Measurements from ENCODE around the gene RSPRY1. TPM values are rescaled to one million over a fixed set of nuclear protein-coding genes. Genes with fewer than 3 reads are reported as not detected.

Gene RSPRY1
- total and polyA plus RNA-seq, 2 of the 4 experiments (the other 2 are of a cell fraction) = 25.2 to 62.2 TPM

DNA sequence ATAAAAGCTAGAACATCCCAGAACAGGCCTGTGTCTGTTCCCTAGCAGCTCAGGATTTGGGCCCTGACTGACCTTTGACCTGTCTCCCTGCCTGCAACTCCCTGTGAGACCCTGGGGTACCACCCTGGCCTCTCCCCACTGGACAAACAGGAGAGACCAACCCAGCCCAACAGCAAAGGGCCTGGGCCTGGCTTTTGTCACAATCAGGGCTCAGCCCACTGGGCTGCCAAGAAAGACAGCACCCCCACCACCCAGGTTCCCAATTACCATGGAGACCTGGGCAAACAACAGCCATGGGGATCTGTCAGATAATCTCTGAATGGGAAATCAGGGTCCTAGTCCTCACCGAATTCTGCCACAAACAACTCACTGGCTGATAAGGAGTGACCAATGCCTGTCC lies 87.2 kb downstream of the RSPRY1 start:
- no TSS peak for BruUV-seq (replicated peaks)
- H3K4me1 ChIP-seq (ENCODE audit: control insufficient read depth, insufficient read depth, low read length) = no peaks in the 10 kb centered on the region
- in situ Hi-C loops (cut with MboI; ENCODE audit: low sequenced_read_pairs) (no loop called here), intact Hi-C loops (cut with micrococcal nuclease) (no loop called here), dilution Hi-C loops (cut with HindIII; ENCODE audit: low sequenced_read_pairs, unreplicated experiment) (no loop called here)
- no CpG with 5 or more reads among the region's 1 CpG for WGBS, 2 experiments (ENCODE audit: extremely low coverage in 2 of 2, insufficient read length in 1 of 2)
- ATAC-seq (ENCODE audit: low read depth) (no peak), DNase-seq (no peak)
- H3K4ac ChIP-seq (ENCODE audit: low read depth, low read length) = no peak overlapping the region
- H2BK120ac ChIP-seq (ENCODE audit: low read depth, low read length) = no peak overlapping the region
- H3K79me1 ChIP-seq (ENCODE audit: low read depth in 1 of 2, low read length in 2 of 2) = no peaks in the 10 kb centered on the region
- no peak overlapping the region for H4K5ac ChIP-seq (ENCODE audit: low read depth, low read length)
- H3K56ac ChIP-seq (ENCODE audit: extremely low read depth, insufficient read depth, low read length) = no peak overlapping the region
- H2BK5ac ChIP-seq (ENCODE audit: low read depth, low read length, poor library complexity, severe bottlenecking) = no peak overlapping the region
- no peak overlapping the region for H2BK20ac ChIP-seq (ENCODE audit: low read depth, low read length)
- H2AK5ac ChIP-seq (ENCODE audit: low read depth, low read length) = no peak overlapping the region; the same call in 1 of the 2 replicates
- no peak overlapping the region for H3K14ac ChIP-seq (replicated peaks; ENCODE audit: low read depth, low read length)
- ChIA-PET CTCF (no interaction called here), POLR2A (ENCODE audit: unreplicated experiment) (no interaction called here)
- H3K4me3 ChIP-seq (ENCODE audit: insufficient read depth, low read depth, low read length) = no peak overlapping the region
- no peaks in the 10 kb centered on the region; the same call in 1 of the 2 replicates for H4K20me1 ChIP-seq (ENCODE audit: insufficient read depth, low read length)
- no peak overlapping the region for H3K27ac ChIP-seq (ENCODE audit: insufficient read depth, low read length)
- no peak for TF ChIP-seq RAD21 (IDR thresholded peaks at IDR 0.05; ENCODE audit: low read length)
- TF ChIP-seq RCOR1 (IDR thresholded peaks at IDR 0.05; ENCODE audit: insufficient replicate concordance, low read length) = no peak
- no peak for TF ChIP-seq BHLHE40 (IDR thresholded peaks at IDR 0.05; ENCODE audit: low read depth, low read length)
- no peak for TF ChIP-seq NFE2L2 (IDR thresholded peaks at IDR 0.05; ENCODE audit: low read depth, low read length)
- TF ChIP-seq, protein P1, sequence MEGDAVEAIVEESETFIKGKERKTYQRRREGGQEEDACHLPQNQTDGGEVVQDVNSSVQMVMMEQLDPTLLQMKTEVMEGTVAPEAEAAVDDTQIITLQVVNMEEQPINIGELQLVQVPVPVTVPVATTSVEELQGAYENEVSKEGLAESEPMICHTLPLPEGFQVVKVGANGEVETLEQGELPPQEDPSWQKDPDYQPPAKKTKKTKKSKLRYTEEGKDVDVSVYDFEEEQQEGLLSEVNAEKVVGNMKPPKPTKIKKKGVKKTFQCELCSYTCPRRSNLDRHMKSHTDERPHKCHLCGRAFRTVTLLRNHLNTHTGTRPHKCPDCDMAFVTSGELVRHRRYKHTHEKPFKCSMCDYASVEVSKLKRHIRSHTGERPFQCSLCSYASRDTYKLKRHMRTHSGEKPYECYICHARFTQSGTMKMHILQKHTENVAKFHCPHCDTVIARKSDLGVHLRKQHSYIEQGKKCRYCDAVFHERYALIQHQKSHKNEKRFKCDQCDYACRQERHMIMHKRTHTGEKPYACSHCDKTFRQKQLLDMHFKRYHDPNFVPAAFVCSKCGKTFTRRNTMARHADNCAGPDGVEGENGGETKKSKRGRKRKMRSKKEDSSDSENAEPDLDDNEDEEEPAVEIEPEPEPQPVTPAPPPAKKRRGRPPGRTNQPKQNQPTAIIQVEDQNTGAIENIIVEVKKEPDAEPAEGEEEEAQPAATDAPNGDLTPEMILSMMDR (conservative IDR thresholded peaks at IDR 0.05; ENCODE audit: low read depth, low read length) = no peak
- TF ChIP-seq CHD1 (IDR thresholded peaks at IDR 0.05; ENCODE audit: low read depth, low read length) = no peak
- TF ChIP-seq POLR2A (IDR thresholded peaks at IDR 0.05; ENCODE audit: low read depth, low read length) = no peak
- no peak for TF ChIP-seq FOS (IDR thresholded peaks at IDR 0.05; ENCODE audit: low read depth, low read length)
- TF ChIP-seq RFX5 (IDR thresholded peaks at IDR 0.05; ENCODE audit: low read depth, low read length) = no peak
- TF ChIP-seq SMC3 (IDR thresholded peaks at IDR 0.05; ENCODE audit: low read depth, low read length) = no peak
- TF ChIP-seq MXI1 (IDR thresholded peaks at IDR 0.05; ENCODE audit: borderline replicate concordance, low read depth, low read length) = no peak
- TF ChIP-seq, protein P2, sequence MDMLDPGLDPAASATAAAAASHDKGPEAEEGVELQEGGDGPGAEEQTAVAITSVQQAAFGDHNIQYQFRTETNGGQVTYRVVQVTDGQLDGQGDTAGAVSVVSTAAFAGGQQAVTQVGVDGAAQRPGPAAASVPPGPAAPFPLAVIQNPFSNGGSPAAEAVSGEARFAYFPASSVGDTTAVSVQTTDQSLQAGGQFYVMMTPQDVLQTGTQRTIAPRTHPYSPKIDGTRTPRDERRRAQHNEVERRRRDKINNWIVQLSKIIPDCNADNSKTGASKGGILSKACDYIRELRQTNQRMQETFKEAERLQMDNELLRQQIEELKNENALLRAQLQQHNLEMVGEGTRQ (IDR thresholded peaks at IDR 0.05; ENCODE audit: low read depth, low read length) = no peak
- TF ChIP-seq MAFK (IDR thresholded peaks at IDR 0.05; ENCODE audit: low read depth, low read length) = no peak
- no peak for TF ChIP-seq MAZ (IDR thresholded peaks at IDR 0.05; ENCODE audit: borderline replicate concordance, low read depth, low read length)
- no peak overlapping the region for H2AK9ac ChIP-seq (replicated peaks; ENCODE audit: low read depth, low read length, poor library complexity)
- H2AFZ ChIP-seq (replicated peaks; ENCODE audit: low read length, poor library complexity) = peak overlapping the region; percentile 58
- H3K9ac ChIP-seq (ENCODE audit: low read depth, low read length) = no peak overlapping the region
- no peak overlapping the region for H4K8ac ChIP-seq (ENCODE audit: low read depth in 2 of 2, low read length in 2 of 2)
- no peak overlapping the region for H3K18ac ChIP-seq (ENCODE audit: low read depth, low read length)
- H4K91ac ChIP-seq (ENCODE audit: insufficient read depth, low read depth, low read length) = no peak overlapping the region
- H3K9me1 ChIP-seq (ENCODE audit: insufficient read depth, low read length) = no peaks in the 10 kb centered on the region
- no peaks in the 10 kb centered on the region for H3K36me3 ChIP-seq (ENCODE audit: control insufficient read depth, insufficient read depth, low read length)
- peaks cover 4% of the 10 kb centered on the region; the same call in 1 of the 2 replicates for H3K27me3 ChIP-seq (ENCODE audit: control insufficient read depth, insufficient read depth, low read length)
- H2BK15ac ChIP-seq (ENCODE audit: low read depth, low read length) = no peak overlapping the region
- no peak overlapping the region for H3K4me2 ChIP-seq (ENCODE audit: low read depth, low read length)
- H3K9me3 ChIP-seq (ENCODE audit: control insufficient read depth, insufficient read depth, low read length) = no peaks in the 10 kb centered on the region
- no peak overlapping the region for H3K23ac ChIP-seq (ENCODE audit: low read depth, low read length)
